Measurements from ENCODE around the gene CSF2RB.

The CSF2RB gene

GRCh38 chr22:36938886-36939285, 25.5 kb downstream of the CSF2RB start:
- DNase-seq, result no peak

DNA sequence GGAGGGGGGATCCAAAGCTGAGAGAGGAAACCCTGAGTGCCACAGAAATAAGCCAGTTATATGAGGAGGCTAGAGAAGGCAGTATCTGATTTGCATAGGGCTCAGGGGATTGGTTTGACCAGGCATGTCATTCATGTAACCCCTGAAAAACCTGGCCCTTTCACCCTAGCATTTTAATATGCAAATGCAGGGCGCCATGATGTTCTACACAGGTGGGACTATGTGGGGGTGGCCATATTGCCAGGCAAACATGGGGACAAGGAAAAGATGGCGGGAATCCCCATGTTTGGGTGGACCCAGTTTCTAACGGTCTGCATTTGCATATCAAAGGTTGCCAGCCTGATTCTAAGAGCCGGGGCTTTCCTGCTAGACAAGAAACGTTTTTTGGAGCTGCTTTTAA, 27.2 kb downstream of the CSF2RB start:
- no peak for DNase-seq

DNA sequence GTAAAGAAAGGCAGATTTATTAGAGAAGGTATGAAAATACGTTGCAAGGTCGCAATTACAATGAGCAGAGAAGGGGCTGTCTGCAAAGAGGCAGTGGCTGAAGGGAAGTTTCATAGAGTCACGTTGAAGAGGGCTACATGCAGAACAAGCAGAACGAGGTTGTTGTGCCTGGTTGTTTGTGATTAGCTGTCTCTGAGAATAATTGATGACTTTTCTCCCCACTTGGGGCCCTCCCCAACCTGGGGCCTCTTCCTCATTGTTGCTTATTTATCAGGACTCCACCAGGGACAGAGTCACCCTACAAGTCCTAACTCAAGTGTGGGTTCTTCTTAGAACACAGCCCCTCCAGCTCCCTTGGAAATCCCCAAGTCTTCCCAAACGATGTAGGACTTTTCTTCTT, 29.1 kb downstream of the CSF2RB start:
- DNase-seq, result no peak

DNA sequence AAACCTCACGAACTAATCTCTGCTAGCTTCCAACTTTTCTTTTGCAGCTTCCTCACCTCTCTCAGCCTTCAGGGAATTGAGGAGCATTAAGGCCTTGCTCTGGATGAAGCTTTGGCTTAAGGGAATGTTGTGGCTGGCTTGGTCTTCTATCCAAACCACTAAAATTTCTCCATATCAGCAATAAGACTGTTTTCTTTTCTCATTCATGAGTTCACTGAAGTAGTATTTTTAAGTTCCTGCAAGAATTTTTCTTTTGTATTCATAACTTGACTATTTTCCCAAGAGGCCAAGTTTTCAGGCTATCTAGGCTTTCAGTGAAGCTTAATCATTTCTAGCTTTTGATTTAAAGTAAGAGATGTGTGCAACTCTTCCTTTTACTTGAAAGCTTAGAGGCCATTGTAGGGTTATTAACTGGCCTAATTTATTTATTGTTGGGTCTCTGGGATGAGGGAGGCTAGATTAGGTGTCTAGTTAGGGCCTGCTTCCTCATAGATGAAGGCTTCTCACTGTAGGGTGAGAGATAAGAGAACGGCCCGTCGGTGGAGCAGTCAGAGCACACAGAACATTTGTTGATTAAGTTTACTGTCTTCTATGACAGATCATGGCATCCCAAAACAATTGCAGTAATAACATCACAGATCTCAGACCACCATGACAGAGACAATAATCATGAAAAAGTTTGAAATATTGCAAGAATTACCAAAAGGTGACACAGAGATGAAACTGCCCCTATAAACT, 33.2 kb downstream of the CSF2RB start:
- no peak for DNase-seq

- no peak for DNase-seq
Measured at GRCh38 chr22:36948273-36949225, 35.1 kb downstream of the CSF2RB start.

DNA sequence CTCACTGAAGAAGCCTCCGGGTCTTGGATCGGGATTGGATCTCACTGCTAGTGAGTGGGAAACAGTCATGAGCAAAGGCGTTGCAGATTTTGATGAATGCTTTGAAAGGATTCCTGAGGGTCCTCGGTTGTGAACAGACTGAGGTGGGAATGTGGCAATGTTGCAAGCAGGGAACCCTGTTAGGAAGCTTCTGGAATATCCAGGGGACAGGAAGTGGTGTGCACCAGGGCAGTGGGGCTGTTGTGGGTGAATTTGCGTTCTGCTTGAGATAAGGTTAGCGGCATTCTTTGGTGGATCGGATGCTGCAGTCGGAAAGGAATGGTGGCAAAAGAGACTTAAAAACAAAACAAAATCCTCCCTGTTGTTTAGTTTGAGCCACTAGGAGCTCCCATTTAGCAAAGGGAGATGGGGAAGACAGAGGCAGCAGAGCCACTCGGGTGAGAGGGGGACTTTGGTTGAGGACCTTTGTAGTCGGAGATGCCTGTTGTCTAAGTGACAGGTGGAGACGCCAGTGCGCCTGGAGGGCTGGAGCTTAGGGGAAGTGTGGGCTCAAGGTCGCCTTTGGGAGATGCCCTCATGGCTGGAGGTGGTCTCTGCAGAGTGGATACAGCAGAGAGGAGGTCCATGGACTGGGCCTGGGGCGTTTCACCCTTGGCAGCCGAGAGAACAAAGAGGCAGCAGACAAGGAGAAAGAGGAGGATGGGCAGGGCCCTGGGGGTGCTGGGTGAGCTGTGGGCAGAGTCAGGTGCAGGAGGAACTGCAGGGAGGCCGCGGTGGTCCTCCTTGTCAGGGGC, 37.6 kb downstream of the CSF2RB start:
- no peak for DNase-seq

DNA sequence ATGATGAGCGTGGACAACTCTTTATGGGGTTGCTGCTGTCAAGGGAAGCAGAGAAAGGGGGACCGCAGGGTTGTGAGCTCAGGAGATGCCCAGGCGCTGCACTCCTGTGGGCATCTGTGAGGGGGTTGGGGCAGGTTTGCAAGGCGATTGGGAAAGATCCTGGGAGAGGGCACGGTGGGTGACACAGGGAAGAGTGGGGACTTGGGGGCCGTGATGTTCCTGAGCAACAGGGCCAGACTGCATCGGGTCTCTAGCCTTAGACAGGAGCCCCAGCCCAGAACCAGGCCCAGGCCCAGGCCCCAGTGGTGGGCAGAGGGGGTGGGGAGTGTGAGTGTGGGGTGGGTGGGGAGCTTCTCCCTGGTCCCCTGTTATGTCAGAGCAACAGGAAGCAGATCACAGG, 38.3 kb downstream of the CSF2RB start:
- no peak for DNase-seq

- no peak for DNase-seq
Measured at GRCh38 chr22:36953239-36954080, 40.0 kb downstream of the CSF2RB start.

- peak; percentile 13 to 14 for DNase-seq
Measured at GRCh38 chr22:36954251-36955014, 41.0 kb downstream of the CSF2RB start.

- DNase-seq, result no peak
Measured at GRCh38 chr22:36955691-36956090, 42.3 kb downstream of the CSF2RB start.

DNA sequence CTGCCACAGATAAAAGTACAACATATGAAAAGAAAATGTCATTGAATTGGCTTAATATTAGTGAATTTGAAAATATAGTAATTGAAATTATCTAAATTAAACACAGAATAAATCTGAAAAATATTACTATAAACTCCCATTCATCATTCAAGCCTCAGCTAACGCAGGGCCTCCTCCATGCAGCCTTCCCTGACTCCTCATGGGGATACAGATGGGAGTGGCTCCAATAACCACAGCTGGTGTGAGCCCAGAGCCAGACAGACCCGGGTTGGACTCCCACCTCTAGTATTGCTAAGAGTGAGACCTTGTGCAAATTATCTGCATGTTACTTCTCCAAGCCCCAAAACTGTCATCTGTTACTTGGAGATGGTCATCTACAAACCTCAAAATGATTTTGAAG, 44.9 kb downstream of the CSF2RB start:
- no peak for DNase-seq

- DNase-seq, result no peak
Measured at GRCh38 chr22:36961626-36962025, 48.2 kb downstream of the CSF2RB start.

DNA sequence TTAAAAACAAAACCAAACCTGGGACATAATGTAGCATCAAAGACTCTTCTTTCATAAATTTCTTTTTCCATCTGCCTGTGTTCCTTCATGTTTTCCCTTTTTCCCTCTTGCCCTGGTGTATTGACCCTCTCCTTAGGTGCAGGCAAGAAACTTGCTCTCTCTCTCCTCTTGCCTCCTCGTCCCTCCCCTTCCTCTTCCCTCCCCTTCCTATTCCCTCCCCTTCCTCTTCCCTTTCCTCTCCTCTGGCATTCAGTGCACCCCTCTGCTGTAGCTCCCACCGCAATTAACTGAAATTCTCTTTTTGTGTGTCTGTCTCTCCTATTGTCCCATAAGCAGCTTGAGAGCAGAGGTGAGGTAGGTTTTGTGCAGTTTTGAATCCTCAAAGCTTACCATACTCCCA, 49.9 kb downstream of the CSF2RB start:
- DNase-seq, result no peak

GRCh38 chr22:36964106-36964505, 50.7 kb downstream of the CSF2RB start:
- DNase-seq, result no peak

DNA sequence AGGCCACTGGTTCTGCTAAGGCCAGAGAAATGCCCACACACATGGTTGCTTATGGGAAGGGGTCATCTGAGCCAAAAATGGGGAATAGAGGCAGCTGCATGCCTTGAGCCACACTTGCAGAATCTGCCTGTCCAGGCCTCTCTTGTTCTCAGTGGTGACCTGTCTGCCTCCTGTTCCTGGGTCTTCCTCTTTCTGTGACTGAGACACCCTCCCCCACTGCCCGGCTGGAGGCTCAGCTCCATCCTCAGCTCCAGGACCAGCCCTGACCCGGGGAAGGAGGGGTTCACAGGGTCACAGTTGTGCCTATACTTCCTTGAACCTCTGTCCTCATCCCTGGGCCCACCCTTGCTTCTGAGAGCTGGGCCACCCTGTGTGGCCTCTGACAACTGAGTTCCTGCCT, 52.3 kb downstream of the CSF2RB start:
- DNase-seq, result no peak

- no peak for DNase-seq
Measured at GRCh38 chr22:36966851-36967540, 53.6 kb downstream of the CSF2RB start.

GRCh38 chr22:36968249-36968964, 55.0 kb downstream of the CSF2RB start:
- DNase-seq, result no peak

DNA sequence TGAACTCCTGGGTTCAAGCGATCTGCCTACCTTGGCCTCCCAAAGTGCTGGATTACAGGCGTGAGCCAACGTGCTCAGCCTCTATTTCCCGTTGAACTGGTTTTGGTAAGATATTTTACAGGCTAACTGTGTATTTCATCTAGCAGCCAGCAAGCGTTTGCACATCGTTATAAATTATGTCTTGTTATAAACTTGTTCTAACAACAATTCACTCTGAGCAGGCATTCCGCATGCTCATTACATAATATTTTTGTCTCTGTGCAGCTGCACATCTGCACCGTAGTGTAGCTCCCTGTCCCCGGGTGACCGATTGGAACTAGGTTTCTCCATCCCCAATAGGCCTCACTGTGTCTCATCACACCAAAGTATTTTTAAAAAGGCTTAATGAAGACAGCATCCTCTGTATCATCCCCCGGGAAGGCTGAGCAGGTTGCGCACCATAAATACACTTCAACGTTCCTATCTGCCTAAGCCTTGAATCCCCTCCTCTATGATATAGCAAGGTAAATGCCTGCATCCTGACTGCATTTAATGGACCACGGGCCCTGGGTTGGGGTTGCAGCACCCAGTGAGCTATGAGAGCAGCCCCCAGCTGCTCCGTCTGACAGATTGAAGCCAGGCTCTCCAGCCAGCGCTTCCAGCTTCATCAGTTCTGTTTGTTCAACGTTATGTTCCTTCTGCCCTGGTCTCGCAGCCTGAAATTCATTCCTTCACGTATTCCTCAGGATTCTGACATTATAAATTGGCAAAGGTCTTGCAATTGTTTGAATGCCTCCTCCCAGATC, 58.1 kb downstream of the CSF2RB start:
- no peak for DNase-seq

DNA sequence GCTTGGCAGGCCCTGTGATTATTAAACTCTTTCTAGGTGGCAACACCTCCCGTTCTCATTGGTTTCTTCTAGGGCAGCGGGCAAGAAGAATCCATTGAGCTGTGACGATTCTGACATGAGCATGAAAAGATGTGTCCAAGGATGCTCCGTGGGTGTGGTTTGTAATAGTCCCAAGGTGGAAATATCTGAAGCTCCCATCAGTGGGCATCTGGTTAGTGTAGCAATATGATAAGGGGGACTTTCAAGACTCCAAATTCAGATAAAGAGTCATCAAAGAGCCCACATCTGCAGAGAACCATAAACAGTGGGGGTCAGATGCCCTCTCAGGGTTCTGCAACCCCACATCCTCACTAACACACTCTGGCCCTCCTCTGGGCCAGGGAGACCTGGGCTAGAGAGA, 63.2 kb downstream of the CSF2RB start:
- no peak for DNase-seq
